ENCODE results near the gene CIBAR2.
"Not testable (repeated sequence)": the region's sequence is repeated elsewhere in the genome, so short reads cannot be mapped to it uniquely, and the experiment has no call there.

Gene CIBAR2

DNA sequence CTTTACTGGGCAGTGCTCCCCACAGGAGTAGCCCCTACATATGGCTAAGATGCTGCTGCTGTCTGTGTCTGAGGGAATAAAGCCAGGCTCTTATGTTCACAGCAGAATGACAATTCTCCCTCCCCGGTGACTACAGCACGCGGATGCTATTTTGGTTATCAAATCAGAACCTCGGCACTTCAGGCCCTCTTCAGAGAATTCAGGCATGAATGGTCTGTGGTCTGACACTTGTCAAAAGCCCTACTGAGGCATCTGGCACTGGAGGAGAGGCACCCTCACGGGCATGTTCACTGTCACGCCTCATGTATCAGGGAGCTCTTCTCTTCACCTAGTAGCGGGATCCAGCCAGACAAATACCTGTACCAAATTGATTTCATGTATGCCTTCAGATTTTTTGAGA, 54.3 kb downstream of the CIBAR2 start:
- DNase-seq, result no peak

DNA sequence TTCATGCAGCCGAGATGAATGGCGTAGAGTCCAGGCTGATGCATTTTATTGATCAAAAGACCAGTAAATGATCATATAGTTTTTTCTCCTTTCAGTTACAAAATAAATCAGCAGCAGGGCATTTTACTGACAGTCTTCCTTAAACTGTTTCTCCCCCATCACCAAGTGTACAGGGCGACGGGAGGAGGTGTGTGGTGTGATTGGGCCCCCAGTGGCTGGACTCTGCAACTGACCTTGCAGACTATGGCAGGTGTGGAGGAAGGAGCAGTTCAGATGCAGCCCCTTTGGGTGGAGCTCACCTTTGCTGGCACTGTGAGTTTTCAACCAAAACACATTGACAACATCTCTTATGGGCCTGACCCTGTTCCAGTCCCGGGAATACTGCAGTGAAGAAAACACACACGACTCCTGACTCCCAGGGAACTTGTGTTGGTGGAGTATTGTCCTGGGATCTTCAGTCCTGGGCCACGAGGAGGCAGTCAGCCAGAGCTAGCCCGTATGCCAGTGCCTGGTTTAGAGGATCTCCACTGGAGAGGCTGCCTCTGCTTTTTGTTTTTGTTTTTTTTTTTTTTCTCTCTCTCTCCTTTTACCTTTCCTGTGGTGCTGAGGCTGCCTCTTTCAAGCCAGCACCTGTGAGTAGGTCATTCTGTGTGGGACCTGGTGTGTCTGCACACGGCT, 54.9 kb downstream of the CIBAR2 start:
- DNase-seq, result no peak

DNA sequence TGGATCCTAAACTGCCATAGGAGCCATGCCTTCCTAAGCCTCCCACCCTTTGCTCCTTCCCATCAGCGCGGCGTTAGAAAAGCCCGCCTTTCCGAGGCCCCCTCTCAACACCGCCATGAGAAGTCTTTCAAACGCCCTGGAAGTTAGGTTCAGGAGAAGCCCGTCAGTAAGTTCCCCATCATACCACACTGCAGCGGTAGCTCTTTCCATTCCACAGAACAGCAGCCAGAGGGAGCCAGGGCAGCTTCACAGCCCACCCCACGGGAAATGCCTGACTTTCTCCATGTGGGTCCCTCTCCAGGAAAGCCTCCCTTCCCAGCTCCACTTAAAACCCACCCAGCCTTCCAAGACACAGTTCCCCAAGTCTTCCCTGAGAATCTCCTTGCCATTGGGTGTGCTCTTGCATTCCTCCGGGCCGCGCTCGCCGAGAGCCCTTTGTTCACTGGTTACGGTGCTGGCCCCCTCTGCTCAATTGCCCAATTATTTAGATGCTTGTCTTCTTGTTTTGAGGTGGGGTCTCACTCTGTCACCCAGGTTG, 56.0 kb downstream of the CIBAR2 start:
- DNase-seq, result no peak

DNA sequence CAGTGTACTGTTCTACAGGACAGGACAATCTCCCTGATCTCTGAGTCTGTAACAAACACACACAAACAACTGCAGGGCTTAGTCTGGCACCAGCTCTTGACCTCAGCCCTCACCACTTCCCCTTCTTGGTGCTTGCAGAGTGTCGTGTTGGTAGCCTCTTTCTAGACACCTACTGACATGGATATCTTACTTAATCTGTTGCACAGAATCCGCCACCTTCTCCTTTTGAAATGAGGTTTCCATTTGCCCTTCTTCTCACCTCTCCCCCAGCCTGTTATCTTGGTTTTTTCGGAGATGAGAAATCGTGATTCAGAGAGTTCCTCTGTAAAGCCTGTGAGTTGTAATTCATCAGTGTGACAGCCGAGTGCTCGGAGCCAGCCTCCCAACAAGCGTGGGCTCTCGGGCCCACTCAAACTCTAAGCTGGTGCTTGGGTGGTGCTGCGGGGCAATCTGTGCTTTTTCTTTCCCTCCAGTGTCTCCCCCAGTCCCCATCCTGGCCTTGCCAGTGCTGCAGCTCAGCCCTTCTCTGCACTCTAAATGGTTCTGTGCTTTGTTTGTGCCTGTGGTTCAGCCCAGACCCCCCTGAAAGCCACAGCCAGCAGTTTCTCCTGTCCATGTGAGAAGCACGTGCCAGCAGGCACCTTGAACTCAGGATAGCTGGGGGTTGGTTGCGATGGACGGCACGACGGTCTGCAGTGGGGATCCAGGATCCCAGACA, 56.6 kb downstream of the CIBAR2 start:
- DNase-seq, result peak; percentile 65

DNA sequence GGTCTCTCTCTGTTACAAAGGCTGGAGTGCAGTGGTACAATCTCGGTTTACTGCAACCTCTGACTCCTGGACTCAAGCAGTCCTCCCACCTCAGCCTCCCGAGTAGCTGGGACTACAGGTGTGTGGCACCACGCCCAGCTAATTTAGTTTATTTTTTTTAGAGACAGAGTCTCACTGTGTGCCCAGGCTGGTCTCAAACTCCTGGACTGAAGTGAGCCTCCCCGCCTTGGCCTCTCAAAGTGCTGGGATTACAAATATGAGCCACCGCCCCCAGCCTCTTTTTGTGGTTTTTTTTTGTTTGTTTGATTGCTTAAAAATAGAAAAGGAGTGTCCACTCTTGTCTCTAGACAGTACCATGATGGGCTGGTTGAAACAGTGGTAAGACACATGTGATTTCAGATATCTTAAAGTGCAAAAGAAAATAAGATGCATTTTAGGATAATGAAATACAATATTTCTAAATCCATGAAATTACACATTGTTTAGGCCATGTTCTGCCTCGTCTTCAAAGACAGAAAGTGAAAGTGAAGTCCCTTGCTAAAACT, 57.3 kb downstream of the CIBAR2 start:
- no peak for DNase-seq

DNA sequence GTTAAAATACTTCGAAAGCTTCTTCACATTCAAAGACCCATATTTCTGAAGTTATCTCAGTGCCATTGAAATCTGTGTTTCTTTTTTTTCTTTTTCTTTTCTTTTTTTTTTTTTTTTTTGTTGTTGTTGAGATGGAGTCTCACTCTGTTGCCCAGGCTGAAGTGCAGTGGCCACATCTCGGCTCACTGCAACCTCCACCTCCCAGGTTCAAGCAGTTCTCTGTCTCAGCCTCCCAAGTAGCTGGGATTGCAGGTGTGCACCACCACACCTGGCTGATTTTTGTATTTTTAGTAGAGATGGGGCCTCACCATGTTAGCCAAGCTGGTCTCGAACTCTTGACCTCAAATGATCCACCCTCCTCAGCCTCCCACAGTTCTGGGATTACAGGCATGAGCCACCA, 58.0 kb downstream of the CIBAR2 start:
- DNase-seq, result not testable (repeated sequence)

DNA sequence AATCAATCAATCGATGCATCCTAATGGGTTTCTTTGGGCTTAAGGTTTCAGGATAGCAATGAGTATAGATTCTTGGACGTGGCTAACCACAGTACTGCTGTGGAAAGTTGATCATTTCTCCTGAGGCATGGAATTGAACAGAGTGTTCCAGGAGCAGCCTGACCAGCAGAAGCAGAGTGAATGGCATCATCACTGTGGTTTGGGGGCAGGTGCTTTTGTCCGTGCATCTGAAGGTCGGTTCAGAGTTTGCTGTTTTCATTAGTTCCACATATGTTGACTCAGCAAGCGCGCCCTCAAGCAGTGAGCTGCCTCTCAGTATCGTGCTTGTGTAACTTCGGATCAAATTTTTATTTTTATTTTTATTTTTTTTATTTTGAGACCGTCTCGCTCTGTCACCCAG, 59.7 kb downstream of the CIBAR2 start:
- no peak for DNase-seq

DNA sequence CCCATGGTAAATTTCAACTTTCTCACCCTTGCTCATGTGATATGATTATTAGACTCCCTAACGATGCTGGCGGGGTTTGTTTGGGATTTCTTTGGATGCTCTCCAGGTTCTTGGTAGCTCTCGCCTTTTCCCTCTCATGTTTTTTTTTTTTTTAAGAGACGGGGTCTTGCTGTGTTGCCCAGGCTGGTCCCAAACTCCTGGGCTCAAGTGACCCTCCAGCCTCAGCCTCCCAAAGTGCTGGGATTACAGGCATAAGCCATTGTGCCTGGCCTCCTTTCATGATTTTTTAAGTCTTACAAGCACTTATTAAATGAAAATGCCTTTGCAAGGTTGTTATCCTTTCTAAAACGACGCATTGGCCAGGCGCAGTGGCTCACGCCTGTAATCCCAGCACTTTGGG, 60.6 kb downstream of the CIBAR2 start:
- no peak for DNase-seq

DNA sequence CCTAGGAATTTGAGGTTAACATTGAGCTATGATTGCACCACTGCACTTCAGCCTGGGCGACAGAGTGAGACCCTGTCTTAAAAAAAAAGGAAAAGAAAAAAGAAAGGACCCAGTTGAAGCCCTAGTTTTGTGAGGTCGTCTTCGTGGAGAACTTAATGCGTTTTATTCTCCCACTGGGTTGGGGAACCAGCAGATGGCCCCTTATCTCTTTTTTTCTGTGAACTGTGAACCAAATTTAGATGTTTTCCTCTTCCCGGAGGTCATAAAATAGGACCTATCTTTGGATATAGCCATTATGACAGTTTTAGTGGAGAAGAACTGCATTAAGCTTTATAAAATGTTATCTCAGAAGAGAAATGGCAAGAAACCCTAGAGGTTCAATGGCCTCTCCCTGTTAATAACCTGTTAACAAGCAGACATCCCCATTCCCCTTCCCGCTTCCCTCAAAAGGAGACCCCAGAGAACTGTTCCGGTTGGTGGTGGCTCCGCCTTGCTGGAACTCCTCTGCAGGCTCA, 61.1 kb downstream of the CIBAR2 start:
- DNase-seq, result no peak

DNA sequence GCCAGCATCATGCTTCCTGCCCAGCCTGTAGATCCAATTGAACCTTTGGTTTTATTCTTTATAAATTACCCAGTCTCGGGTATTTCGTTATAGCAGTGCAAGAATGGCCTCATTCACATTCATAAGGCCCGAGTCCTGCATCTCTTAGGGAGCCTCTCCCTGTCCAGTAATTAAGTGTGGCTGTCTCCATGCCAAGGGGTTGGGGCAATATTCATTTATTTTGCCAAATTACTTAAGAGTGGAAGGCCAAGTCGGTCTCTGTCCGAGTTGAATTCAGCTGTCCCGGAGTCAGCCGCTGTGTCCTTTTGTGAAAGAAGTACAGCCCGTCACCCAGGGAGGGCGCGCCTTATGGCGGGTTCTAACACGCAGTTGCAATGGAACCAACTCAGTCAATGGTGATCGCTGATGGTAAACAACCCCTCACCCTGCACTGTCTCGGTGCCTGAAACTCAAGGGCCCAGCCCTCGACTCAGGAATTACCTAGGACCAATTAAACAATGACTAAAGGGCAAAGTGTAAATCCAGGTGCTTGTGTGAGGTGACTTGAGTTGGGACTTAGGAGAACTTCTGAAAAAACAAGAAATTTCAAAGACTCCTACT, 62.5 kb downstream of the CIBAR2 start:
- DNase-seq, result no peak

DNA sequence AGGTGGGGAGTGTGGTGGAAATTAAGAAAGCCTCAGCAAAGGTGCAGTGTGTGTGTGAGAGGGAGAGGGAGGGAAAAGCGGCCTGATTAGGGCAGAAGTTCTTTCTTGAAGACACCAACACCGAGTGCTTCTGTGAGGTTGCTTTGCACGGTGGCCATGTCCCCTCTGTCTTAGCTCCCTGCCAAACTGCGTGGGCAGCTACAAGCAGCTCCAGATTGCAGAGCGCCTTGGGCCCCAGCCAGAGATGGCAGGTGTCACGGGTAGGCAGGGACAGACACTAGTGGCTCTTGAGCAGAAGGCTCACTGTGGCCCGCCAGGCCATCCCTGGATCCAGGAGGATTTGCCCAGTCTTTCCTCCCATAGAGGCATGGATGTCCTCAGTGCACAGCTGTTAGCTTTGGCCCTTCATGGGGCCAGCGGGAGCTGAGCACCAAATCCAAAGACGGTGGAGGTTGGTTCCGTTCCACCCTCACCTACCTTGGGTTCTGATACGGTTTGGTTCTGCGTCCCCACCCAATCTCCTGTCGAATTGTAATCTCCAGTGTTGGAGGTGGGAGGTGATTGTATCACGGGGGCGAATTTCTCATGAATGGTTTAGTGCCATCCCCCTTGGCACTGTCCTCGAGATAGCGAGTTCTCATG, 63.2 kb downstream of the CIBAR2 start:
- no peak for DNase-seq
